T-helper 2 cell treated with Interferon-gamma antibody and Interleukin-4, amounts not matched to agents 5 μg/mL and 100 μg/mL, for 36 hours (primary cell): Measurements from ENCODE around the gene NCOA3.
A peak's percentile ranks its signal among the peaks of the same experiment; 100 is the strongest.
"Not testable (repeated sequence)": the region's sequence is repeated elsewhere in the genome, so short reads cannot be mapped to it uniquely, and the experiment has no call there.

Experiments
- DNase-seq: peaks from one replicate; pipeline ENCODE4 v3.0.0; 2021; ENCODE audit warnings: low spot score
- H3K27ac Mint-ChIP-seq: one replicate; pipeline ENCODE4 v1.8.0; 2021; ENCODE audit warnings: mild to moderate bottlenecking, mixed read lengths
- H3K27me3 Mint-ChIP-seq: one replicate; pipeline ENCODE4 v1.8.0; 2021; ENCODE audit warnings: low read depth, mixed read lengths
- H3K36me3 Mint-ChIP-seq: one replicate; pipeline ENCODE4 v1.8.0; 2021; ENCODE audit warnings: low read depth, mixed read lengths
- H3K4me1 Mint-ChIP-seq: one replicate; pipeline ENCODE4 v1.8.0; 2021; ENCODE audit warnings: low read depth, mixed read lengths
- H3K4me3 Mint-ChIP-seq: one replicate; pipeline ENCODE4 v1.8.0; 2022; ENCODE audit warnings: mild to moderate bottlenecking, moderate library complexity, mixed read lengths
- H3K9me3 Mint-ChIP-seq: one replicate; pipeline ENCODE4 v1.8.0; 2021; ENCODE audit warnings: mixed read lengths

Gene NCOA3

GRCh38 chr20:47545499-47545898 is 43.8 kb downstream of the NCOA3 start:
- H3K27ac Mint-ChIP-seq, result peak overlapping the region; percentile 32
- no peak overlapping the region for H3K4me3 Mint-ChIP-seq
- H3K9me3 Mint-ChIP-seq, result no peaks in the 10 kb centered on the region
- H3K4me1 Mint-ChIP-seq, result peaks cover 55% of the 10 kb centered on the region
- peaks cover 34% of the 10 kb centered on the region for H3K36me3 Mint-ChIP-seq
- H3K27me3 Mint-ChIP-seq, result no peaks in the 10 kb centered on the region
- no peak for DNase-seq

- DNase-seq, result no peak
- H3K27ac Mint-ChIP-seq, result peak overlapping the region; percentile 13
- no peaks in the 10 kb centered on the region for H3K27me3 Mint-ChIP-seq
- no peak overlapping the region for H3K4me3 Mint-ChIP-seq
- no peaks in the 10 kb centered on the region for H3K9me3 Mint-ChIP-seq
- peaks cover 38% of the 10 kb centered on the region for H3K36me3 Mint-ChIP-seq
- peaks cover 55% of the 10 kb centered on the region for H3K4me1 Mint-ChIP-seq
These were observed 44.7 kb downstream of the NCOA3 start for GRCh38 chr20:47546184-47547033.

DNA sequence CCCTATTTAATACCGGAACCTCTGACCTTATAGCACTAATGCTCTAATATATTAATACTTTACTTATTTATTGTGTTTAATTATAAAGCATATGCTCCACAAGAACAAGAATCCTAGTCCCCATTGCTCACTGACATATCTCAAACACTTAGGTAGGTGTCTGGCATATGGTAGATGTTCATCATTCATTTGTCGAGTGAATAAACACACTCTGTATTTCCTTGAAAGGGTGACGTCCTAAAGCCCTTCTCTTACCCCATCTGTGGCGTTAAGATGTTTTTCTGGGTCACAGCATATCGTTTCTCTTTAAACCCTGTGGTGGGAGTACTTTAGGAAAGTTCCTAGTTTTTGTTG is 45.3 kb downstream of the NCOA3 start:
- H3K4me3 Mint-ChIP-seq, result no peak overlapping the region
- peaks cover 37% of the 10 kb centered on the region for H3K36me3 Mint-ChIP-seq
- DNase-seq, result no peak
- H3K9me3 Mint-ChIP-seq, result no peaks in the 10 kb centered on the region
- peaks cover 52% of the 10 kb centered on the region for H3K4me1 Mint-ChIP-seq
- no peaks in the 10 kb centered on the region for H3K27me3 Mint-ChIP-seq
- no peak overlapping the region for H3K27ac Mint-ChIP-seq

DNA sequence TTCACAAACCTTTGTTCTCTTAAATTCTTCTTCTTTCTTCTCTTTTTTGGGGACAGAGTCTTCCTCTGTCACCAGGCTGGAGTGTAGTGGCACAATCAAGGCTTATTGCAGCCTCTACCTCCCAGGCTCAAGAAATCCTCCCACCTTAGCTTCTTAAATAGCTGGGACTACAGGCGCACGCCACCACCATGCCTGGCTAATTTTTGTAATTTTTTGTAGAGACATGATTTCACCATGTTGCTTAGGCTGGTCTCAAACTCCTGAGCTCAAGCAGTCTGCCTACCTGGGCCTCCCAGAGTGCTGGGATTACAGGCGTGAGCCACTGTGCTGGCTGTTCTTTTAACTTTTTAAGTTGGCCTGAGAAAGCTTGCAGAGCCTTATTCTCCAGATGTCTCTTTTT is 48.0 kb downstream of the NCOA3 start:
- Mint-ChIP-seq H3K9me3 (no peaks in the 10 kb centered on the region), H3K4me1 (peaks cover 44% of the 10 kb centered on the region), H3K27me3 (no peaks in the 10 kb centered on the region), H3K4me3 (no peak overlapping the region), H3K36me3 (peaks cover 47% of the 10 kb centered on the region), H3K27ac (peak overlapping the region; percentile 49)
- DNase-seq, result no peak

DNA sequence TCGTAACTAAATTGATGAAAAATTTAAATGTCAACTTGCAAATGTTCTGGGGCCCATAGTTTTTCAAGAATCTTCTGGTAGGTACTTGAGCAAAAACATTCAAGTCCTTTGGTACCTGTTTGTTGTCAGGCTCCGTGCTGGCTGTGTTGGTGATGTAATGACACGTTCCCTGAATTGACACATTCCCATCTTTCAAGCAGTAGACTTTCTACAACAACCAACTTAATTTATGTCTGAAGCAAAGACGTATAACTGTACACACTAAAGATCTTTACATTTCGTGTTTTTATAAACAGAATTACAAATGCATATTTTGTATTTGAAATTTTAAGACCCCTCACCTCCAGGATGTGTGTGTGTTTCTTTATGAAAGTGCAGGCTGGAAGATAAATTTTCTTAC is 49.5 kb downstream of the NCOA3 start:
- no peak overlapping the region for H3K4me3 Mint-ChIP-seq
- no peaks in the 10 kb centered on the region for H3K27me3 Mint-ChIP-seq
- H3K36me3 Mint-ChIP-seq, result peaks cover 49% of the 10 kb centered on the region
- DNase-seq, result no peak
- no peaks in the 10 kb centered on the region for H3K9me3 Mint-ChIP-seq
- H3K27ac Mint-ChIP-seq, result peak overlapping the region; percentile 17
- peaks cover 40% of the 10 kb centered on the region for H3K4me1 Mint-ChIP-seq

DNA sequence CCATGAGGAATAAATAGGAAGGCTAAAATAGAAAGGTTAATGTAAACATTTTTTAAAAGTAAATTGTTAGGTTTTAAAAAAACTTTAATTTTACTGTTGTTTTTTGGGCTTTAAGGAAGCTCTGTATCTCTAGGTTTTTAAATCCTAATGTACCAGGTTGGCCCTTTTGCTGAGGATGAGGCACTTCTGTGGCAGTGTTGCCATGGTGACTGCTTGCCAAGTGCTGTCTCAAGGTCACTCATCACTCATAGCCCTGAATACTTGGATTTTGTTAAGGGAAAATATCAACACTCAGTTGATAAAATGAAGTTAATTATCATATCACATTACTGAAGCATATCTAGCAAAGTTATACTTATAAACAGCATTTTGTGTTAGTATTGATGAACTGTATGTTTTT is 50.2 kb downstream of the NCOA3 start:
- peak overlapping the region; percentile 31 for H3K27ac Mint-ChIP-seq
- no peak for DNase-seq
- peaks cover 46% of the 10 kb centered on the region for H3K36me3 Mint-ChIP-seq
- H3K27me3 Mint-ChIP-seq, result no peaks in the 10 kb centered on the region
- peaks cover 36% of the 10 kb centered on the region for H3K4me1 Mint-ChIP-seq
- H3K4me3 Mint-ChIP-seq, result no peak overlapping the region
- no peaks in the 10 kb centered on the region for H3K9me3 Mint-ChIP-seq

DNA sequence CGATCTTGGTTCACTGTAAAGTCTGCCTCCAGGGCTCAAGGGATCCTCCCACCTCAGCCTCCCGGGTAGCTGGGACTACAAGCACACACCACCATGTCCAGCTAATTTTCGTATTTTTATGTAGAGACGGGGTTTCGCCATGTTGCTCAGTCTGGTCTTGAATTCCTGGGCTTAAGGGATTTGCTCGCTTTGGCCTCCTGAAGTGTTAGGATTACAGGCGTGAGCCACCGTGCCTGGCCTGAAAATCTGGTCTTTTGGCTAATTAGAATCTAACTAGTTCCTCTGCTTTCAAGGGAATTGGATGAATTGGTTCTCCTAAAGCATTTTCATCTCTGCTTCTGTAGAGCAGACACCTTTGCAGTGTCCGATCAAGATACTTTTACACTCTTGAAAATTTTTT is 51.3 kb downstream of the NCOA3 start:
- Mint-ChIP-seq H3K9me3 (no peaks in the 10 kb centered on the region), H3K36me3 (peaks cover 44% of the 10 kb centered on the region), H3K27ac (no peak overlapping the region), H3K4me3 (no peak overlapping the region), H3K27me3 (no peaks in the 10 kb centered on the region), H3K4me1 (peaks cover 36% of the 10 kb centered on the region)
- DNase-seq, result no peak

GRCh38 chr20:47553594-47554235 is 52.0 kb downstream of the NCOA3 start:
- H3K27me3 Mint-ChIP-seq, H3K4me3 Mint-ChIP-seq, H3K9me3 Mint-ChIP-seq, H3K27ac Mint-ChIP-seq, DNase-seq: not testable (repeated sequence)
- Mint-ChIP-seq H3K36me3 (peaks cover 42% of the 10 kb centered on the region), H3K4me1 (peaks cover 36% of the 10 kb centered on the region)

GRCh38 chr20:47554283-47554682 is 52.6 kb downstream of the NCOA3 start:
- not testable (repeated sequence) for H3K4me3 Mint-ChIP-seq, DNase-seq, H3K9me3 Mint-ChIP-seq, H3K27ac Mint-ChIP-seq, H3K27me3 Mint-ChIP-seq
- Mint-ChIP-seq H3K4me1 (peaks cover 34% of the 10 kb centered on the region), H3K36me3 (peaks cover 41% of the 10 kb centered on the region)

GRCh38 chr20:47557218-47557617 is 55.5 kb downstream of the NCOA3 start:
- Mint-ChIP-seq H3K9me3 (no peaks in the 10 kb centered on the region), H3K27me3 (no peaks in the 10 kb centered on the region), H3K27ac (no peak overlapping the region), H3K4me3 (no peak overlapping the region), H3K4me1 (peaks cover 27% of the 10 kb centered on the region), H3K36me3 (peaks cover 30% of the 10 kb centered on the region)
- DNase-seq, result no peak

- peaks cover 24% of the 10 kb centered on the region for H3K4me1 Mint-ChIP-seq
- H3K27me3 Mint-ChIP-seq, result no peaks in the 10 kb centered on the region
- no peaks in the 10 kb centered on the region for H3K9me3 Mint-ChIP-seq
- no peak overlapping the region for H3K4me3 Mint-ChIP-seq
- H3K36me3 Mint-ChIP-seq, result peaks cover 26% of the 10 kb centered on the region
- no peak overlapping the region for H3K27ac Mint-ChIP-seq
- no peak for DNase-seq
These were observed 56.1 kb downstream of the NCOA3 start for GRCh38 chr20:47557791-47558190.

- H3K4me1 Mint-ChIP-seq, result peaks cover 30% of the 10 kb centered on the region
- H3K9me3 Mint-ChIP-seq, result no peaks in the 10 kb centered on the region
- no peaks in the 10 kb centered on the region for H3K27me3 Mint-ChIP-seq
- H3K36me3 Mint-ChIP-seq, result peaks cover 28% of the 10 kb centered on the region
- H3K4me3 Mint-ChIP-seq, result no peak overlapping the region
- H3K27ac Mint-ChIP-seq, result peak overlapping the region; percentile 7
- DNase-seq, result no peak
These were observed 56.8 kb downstream of the NCOA3 start for GRCh38 chr20:47558295-47559066.

DNA sequence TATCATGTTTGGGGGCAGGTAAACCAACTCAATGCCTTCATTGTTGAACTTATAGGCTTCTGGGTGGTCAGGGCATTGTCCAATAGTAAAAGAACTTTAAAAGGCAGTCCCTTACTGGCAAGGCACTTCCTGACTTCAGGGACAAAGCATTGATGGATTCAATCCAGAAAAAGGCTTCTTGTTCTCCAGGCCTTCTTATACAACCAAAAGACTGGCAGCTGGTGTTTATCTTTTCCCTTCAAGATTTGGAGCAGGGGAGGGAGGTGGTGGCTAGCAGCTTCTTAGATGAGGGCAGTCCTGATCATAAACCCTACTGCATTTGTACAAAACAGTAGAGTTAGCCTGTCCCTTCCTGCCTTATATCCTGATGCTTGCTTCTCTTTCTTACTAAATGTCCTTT is 57.5 kb downstream of the NCOA3 start:
- Mint-ChIP-seq H3K9me3 (no peaks in the 10 kb centered on the region), H3K36me3 (peaks cover 28% of the 10 kb centered on the region), H3K4me1 (peaks cover 33% of the 10 kb centered on the region), H3K27ac (peak overlapping the region; percentile 7), H3K4me3 (no peak overlapping the region), H3K27me3 (no peaks in the 10 kb centered on the region)
- DNase-seq, result no peak

DNA sequence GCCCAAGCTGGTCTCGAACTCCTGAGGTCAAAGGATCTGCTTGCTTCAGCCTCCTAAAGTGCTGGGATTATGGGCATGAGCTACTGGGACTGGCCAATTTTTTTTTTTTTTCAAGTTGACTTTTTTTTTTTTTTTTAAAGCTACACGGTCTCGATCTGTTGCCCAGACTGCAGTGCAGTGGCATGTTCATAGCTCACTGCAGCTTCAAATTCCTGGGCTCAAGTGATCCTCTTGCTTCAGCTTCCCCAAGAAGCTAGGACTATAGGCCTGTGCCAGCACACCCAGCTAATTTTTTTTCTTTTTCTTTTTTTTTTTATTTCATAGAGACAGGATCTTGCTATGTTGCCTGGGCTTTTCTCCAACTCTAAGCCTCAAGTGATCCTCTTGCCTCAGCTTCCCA is 59.5 kb downstream of the NCOA3 start:
- H3K27ac Mint-ChIP-seq, result peak overlapping the region; percentile 50
- H3K9me3 Mint-ChIP-seq, result no peaks in the 10 kb centered on the region

More for the DNA sequence above, 59.5 kb downstream of the NCOA3 start:
- Mint-ChIP-seq H3K4me3 (no peak overlapping the region), H3K4me1 (peaks cover 31% of the 10 kb centered on the region), H3K27me3 (no peaks in the 10 kb centered on the region), H3K36me3 (peaks cover 19% of the 10 kb centered on the region)
- DNase-seq, result no peak
